Endodermal cell (in vitro differentiated cells): ENCODE results near the gene CAPZA2. TPM values are rescaled to one million over a fixed set of nuclear protein-coding genes. Genes with fewer than 3 reads are reported as not detected.

Source experiments
- DNase-seq: peaks from one replicate; pipeline ENCODE4 v3.0.0-alpha.2; 2017
- H3K27ac ChIP-seq: 2 replicates; pipeline ENCODE4 v1.5.1; 2013; ENCODE audit warnings: mild to moderate bottlenecking, low read depth, low read length, moderate library complexity
- H3K27me3 ChIP-seq: 2 replicates; pipeline ENCODE4 v1.6.1; 2013; ENCODE audit warnings: mild to moderate bottlenecking, low read length, moderate library complexity; ENCODE audit not compliant: insufficient read depth, control insufficient read depth, poor library complexity, severe bottlenecking
- H3K36me3 ChIP-seq: 2 replicates; pipeline ENCODE4 v1.7.0; 2013; ENCODE audit warnings: mild to moderate bottlenecking, low read length, moderate library complexity; ENCODE audit not compliant: control insufficient read depth, insufficient read depth
- H3K4me1 ChIP-seq: one replicate; pipeline ENCODE4 v1.7.0; 2013; ENCODE audit warnings: low read length; ENCODE audit not compliant: control insufficient read depth, insufficient read depth
- H3K4me3 ChIP-seq: 2 replicates; pipeline ENCODE4 v1.5.1; 2013; ENCODE audit warnings: mild to moderate bottlenecking, low read length, moderate library complexity
- H3K9ac ChIP-seq: 2 replicates; pipeline ENCODE4 v1.6.1; 2013; ENCODE audit warnings: mild to moderate bottlenecking, low read length, moderate library complexity; ENCODE audit not compliant: poor library complexity, severe bottlenecking; ENCODE audit errors: extremely low read depth
- H3K9me3 ChIP-seq: 2 replicates; pipeline ENCODE4 v1.6.1; 2013; ENCODE audit warnings: mild to moderate bottlenecking, low read length, moderate library complexity; ENCODE audit not compliant: control insufficient read depth
- H3K27ac Mint-ChIP-seq: 2 replicates; pipeline ENCODE4 v1.8.0; 2020; ENCODE audit warnings: mixed read lengths
- H3K27me3 Mint-ChIP-seq: 2 replicates; pipeline ENCODE4 v1.8.0; 2021; ENCODE audit warnings: mild to moderate bottlenecking, mixed read lengths; ENCODE audit not compliant: insufficient read depth
- H3K36me3 Mint-ChIP-seq: 2 replicates; pipeline ENCODE4 v1.8.0; 2020; ENCODE audit warnings: low read depth, mixed read lengths
- H3K4me1 Mint-ChIP-seq: 2 replicates; pipeline ENCODE4 v1.8.0; 2020; ENCODE audit warnings: mixed read lengths
- H3K4me3 Mint-ChIP-seq: 2 replicates; pipeline ENCODE4 v1.8.0; 2020; ENCODE audit warnings: mild to moderate bottlenecking, moderate library complexity, mixed read lengths
- H3K9me3 Mint-ChIP-seq: 2 replicates; pipeline ENCODE4 v1.8.0; 2020; ENCODE audit warnings: mild to moderate bottlenecking, mixed read lengths
- CTCF ChIP-seq: fragments of 200-600 bp; sonication (generic); conservative IDR thresholded peaks from 2 replicates; pipeline ENCODE4 v1.5.0; 2021; ENCODE audit warnings: antibody characterized with exemption, mild to moderate bottlenecking
- WGBS, 2 experiments: methylation state at CpG; one replicate each; pipeline versions ENCODE4 v1.1.5 to v1.1.7; 2013; ENCODE audit warnings: missing lambda C conversion rate in 2 of 2, mixed read lengths in 1 of 2; ENCODE audit not compliant: insufficient coverage in 1 of 2, insufficient read length in 1 of 2; 5-methylcytosine and 5-hydroxymethylcytosine counted together
- total RNA-seq, 2 donors: library from RNA; stranded (reverse); fragmentation: NEBNext Ultra II Directional in 1 of 2; extraction: Animal tissue kit (Norgen Biotek cat#: 25700) in 1 of 2; gene quantifications; 2 replicates in 1 of 2; 3 replicates in 1 of 2; pipeline ENCODE4 v1.2.1, GENCODE V29; 2021

The CAPZA2 gene
- total RNA-seq, 2 donors from 2014 or later, result 127 to 133 TPM

GRCh38 chr7:116842371-116842770, 20.0 kb upstream of the CAPZA2 start:
- WGBS, 2 experiments, result 86 to 94% methylated on average over 1 of the region's 1 CpG
- TF ChIP-seq CTCF, result no peak
- Mint-ChIP-seq H3K36me3 (no peaks in the 10 kb centered on the region), H3K4me1 (peaks cover 15% of the 10 kb centered on the region), H3K4me3 (no peak overlapping the region), H3K9me3 (no peaks in the 10 kb centered on the region), H3K27ac (no peak overlapping the region), H3K27me3 (peaks cover 26% of the 10 kb centered on the region)
- H3K4me1 ChIP-seq, result no peaks in the 10 kb centered on the region
- H3K27ac ChIP-seq, result no peak overlapping the region
- no peak for DNase-seq
- no peaks in the 10 kb centered on the region for H3K9me3 ChIP-seq
- H3K9ac ChIP-seq, result no peak overlapping the region
- no peaks in the 10 kb centered on the region for H3K36me3 ChIP-seq
- no peak overlapping the region for H3K4me3 ChIP-seq
- peaks cover 22% of the 10 kb centered on the region for H3K27me3 ChIP-seq

- 93% methylated on average over 2 to 4 of the region's 4 CpGs for WGBS, 2 experiments
- no peak for TF ChIP-seq CTCF
- Histone ChIP-seq H3K27ac (no peak overlapping the region), H3K4me1 (no peaks in the 10 kb centered on the region), H3K9ac (no peak overlapping the region), H3K27me3 (peaks cover 20% of the 10 kb centered on the region), H3K9me3 (no peaks in the 10 kb centered on the region), H3K4me3 (no peak overlapping the region), H3K36me3 (no peaks in the 10 kb centered on the region)
- Mint-ChIP-seq H3K9me3 (no peaks in the 10 kb centered on the region), H3K36me3 (no peaks in the 10 kb centered on the region), H3K4me1 (peaks cover 15% of the 10 kb centered on the region), H3K27me3 (peaks cover 23% of the 10 kb centered on the region), H3K4me3 (no peak overlapping the region), H3K27ac (no peak overlapping the region)
- no peak for DNase-seq
Measured at GRCh38 chr7:116843378-116843777, 19.0 kb upstream of the CAPZA2 start.

- DNase-seq, result no peak
- Histone ChIP-seq H3K4me3 (no peak overlapping the region), H3K4me1 (peaks cover 5% of the 10 kb centered on the region), H3K9me3 (no peaks in the 10 kb centered on the region), H3K27me3 (no peaks in the 10 kb centered on the region), H3K9ac (no peak overlapping the region), H3K36me3 (no peaks in the 10 kb centered on the region), H3K27ac (no peak overlapping the region)
- Mint-ChIP-seq H3K9me3 (no peaks in the 10 kb centered on the region), H3K4me1 (no peaks in the 10 kb centered on the region), H3K4me3 (no peak overlapping the region), H3K36me3 (no peaks in the 10 kb centered on the region), H3K27ac (no peak overlapping the region), H3K27me3 (peaks cover 4% of the 10 kb centered on the region)
- WGBS, 2 experiments, result 86 to 93% methylated on average over 4 to 5 of the region's 5 CpGs
- TF ChIP-seq CTCF, result no peak
Measured at GRCh38 chr7:116851175-116851574, 11.2 kb upstream of the CAPZA2 start.
